IMR-90 (cell line): Measurements from ENCODE around the gene SPINT2. TPM values are rescaled to one million over a fixed set of nuclear protein-coding genes. Genes with fewer than 3 reads are reported as not detected.

ENCODE experiments used
- ATAC-seq: fragments of 200-7000 bp; cut with Tn5 transposase; 2 replicates; pipeline ENCODE4 v1.9.1; 2020; ENCODE audit warnings: low read depth, mild to moderate bottlenecking, moderate library complexity
- BruUV-seq: library from RNA; stranded (reverse); fragments of 400-500 nt; replicated peaks from 2 replicates; lab custom pipeline; 2021; lab: Mats Ljungman, UMichigan
- CTCF ChIA-PET: fragments of 300-600 bp; formaldehyde crosslinking; extraction: SDS; loops from one replicate; lab custom pipeline; 2021; ENCODE audit warnings: antibody characterized with exemption; lab: Yijun Ruan, JAX
- POLR2A ChIA-PET: fragments of 300-600 bp; sonication (Branson Sonifier 250); formaldehyde crosslinking; loops from one replicate; lab custom pipeline; 2022; ENCODE audit warnings: antibody characterized with exemption; ENCODE audit not compliant: unreplicated experiment; lab: Charles Lee
- DNase-seq: peaks from one replicate; pipeline ENCODE4 v3.0.0; 2013
- H2AFZ ChIP-seq: replicated peaks from 2 replicates; pipeline ENCODE3; 2013; ENCODE audit warnings: low read length, mild to moderate bottlenecking; ENCODE audit not compliant: poor library complexity
- H2AK5ac ChIP-seq: 2 replicates; pipeline ENCODE4 v1.6.1; 2013; ENCODE audit warnings: low read depth, low read length, inconsistent platforms
- H2AK9ac ChIP-seq: replicated peaks from 2 replicates; pipeline ENCODE3; 2013; ENCODE audit warnings: mild to moderate bottlenecking, low read depth, low read length, moderate library complexity; ENCODE audit not compliant: poor library complexity
- H2BK120ac ChIP-seq: 2 replicates; pipeline ENCODE4 v1.6.1; 2013; ENCODE audit warnings: low read depth, low read length, inconsistent platforms
- H2BK15ac ChIP-seq: 3 replicates; pipeline ENCODE4 v1.6.1; 2013; ENCODE audit warnings: low read depth, low read length, inconsistent platforms
- H2BK20ac ChIP-seq: 2 replicates; pipeline ENCODE4 v1.6.1; 2013; ENCODE audit warnings: low read depth, mild to moderate bottlenecking, inconsistent platforms, low read length, moderate library complexity
- H2BK5ac ChIP-seq: 2 replicates; pipeline ENCODE4 v1.6.1; 2013; ENCODE audit warnings: mild to moderate bottlenecking, low read depth, low read length, inconsistent platforms; ENCODE audit not compliant: poor library complexity, severe bottlenecking
- H3K14ac ChIP-seq: replicated peaks from 2 replicates; pipeline ENCODE4 v1.6.1; 2013; ENCODE audit warnings: low read depth, low read length, inconsistent platforms
- H3K18ac ChIP-seq: 2 replicates; pipeline ENCODE4 v1.6.1; 2013; ENCODE audit warnings: low read depth, low read length, control low read depth
- H3K23ac ChIP-seq: 2 replicates; pipeline ENCODE4 v1.6.1; 2013; ENCODE audit warnings: low read depth, low read length, inconsistent platforms
- H3K27ac ChIP-seq: 2 replicates; pipeline ENCODE4 v1.5.1; 2013; ENCODE audit warnings: mild to moderate bottlenecking, control low read depth, low read length; ENCODE audit not compliant: insufficient read depth
- H3K27me3 ChIP-seq: 2 replicates; pipeline ENCODE4 v1.6.1; 2013; ENCODE audit warnings: low read length; ENCODE audit not compliant: control insufficient read depth, insufficient read depth
- H3K36me3 ChIP-seq: 2 replicates; pipeline ENCODE4 v1.6.1; 2013; ENCODE audit warnings: low read length, mixed read lengths; ENCODE audit not compliant: control insufficient read depth, insufficient read depth
- H3K4ac ChIP-seq: 2 replicates; pipeline ENCODE4 v1.6.1; 2013; ENCODE audit warnings: low read depth, low read length, inconsistent platforms
- H3K4me1 ChIP-seq: 2 replicates; pipeline ENCODE4 v1.6.1; 2013; ENCODE audit warnings: low read length, mixed read lengths; ENCODE audit not compliant: control insufficient read depth, insufficient read depth
- H3K4me2 ChIP-seq: 2 replicates; pipeline ENCODE4 v1.6.1; 2013; ENCODE audit warnings: low read depth, mild to moderate bottlenecking, control low read depth, low read length, moderate library complexity
- H3K4me3 ChIP-seq: 2 replicates; pipeline ENCODE4 v1.5.1; 2013; ENCODE audit warnings: low read depth, mild to moderate bottlenecking, control low read depth, low read length, moderate library complexity; ENCODE audit not compliant: insufficient read depth
- H3K56ac ChIP-seq: 2 replicates; pipeline ENCODE4 v1.6.1; 2013; ENCODE audit warnings: low read length, inconsistent platforms; ENCODE audit not compliant: insufficient read depth; ENCODE audit errors: extremely low read depth
- H3K79me1 ChIP-seq, 2 experiments: 2 replicates each; pipeline ENCODE4 v1.6.1; 2013; ENCODE audit warnings: low read length in 2 of 2, inconsistent platforms in 1 of 2, low read depth in 1 of 2
- H3K9ac ChIP-seq: 2 replicates; pipeline ENCODE4 v1.6.1; 2013; ENCODE audit warnings: low read depth, low read length, control low read depth
- H3K9me1 ChIP-seq: 2 replicates; pipeline ENCODE4 v1.6.1; 2013; ENCODE audit warnings: low read length, inconsistent platforms; ENCODE audit not compliant: insufficient read depth
- H3K9me3 ChIP-seq: 2 replicates; pipeline ENCODE4 v1.6.1; 2013; ENCODE audit warnings: low read length; ENCODE audit not compliant: control insufficient read depth, insufficient read depth
- H4K20me1 ChIP-seq: 2 replicates; pipeline ENCODE4 v1.6.1; 2013; ENCODE audit warnings: low read length, inconsistent platforms; ENCODE audit not compliant: insufficient read depth
- H4K5ac ChIP-seq: 2 replicates; pipeline ENCODE4 v1.6.1; 2013; ENCODE audit warnings: mild to moderate bottlenecking, low read depth, low read length, control low read depth
- H4K8ac ChIP-seq, 2 experiments: 2 replicates each; pipeline ENCODE4 v1.6.1; 2013; ENCODE audit warnings: low read depth in 2 of 2, low read length in 2 of 2, control low read depth in 1 of 2, inconsistent platforms in 1 of 2
- H4K91ac ChIP-seq: 2 replicates; pipeline ENCODE4 v1.6.1; 2013; ENCODE audit warnings: low read depth, low read length, inconsistent platforms; ENCODE audit not compliant: insufficient read depth
- BHLHE40 ChIP-seq: fragments of 150-350 bp; IDR thresholded peaks from 2 replicates; pipeline ENCODE4 v1.6.1; 2016; ENCODE audit warnings: mild to moderate bottlenecking, low read depth, low read length
- CEBPB ChIP-seq: IDR thresholded peaks from 2 replicates; pipeline ENCODE4 v1.6.1; 2012; ENCODE audit warnings: low read depth, low read length, improper control_type of control experiment
- CHD1 ChIP-seq: IDR thresholded peaks from 2 replicates; pipeline ENCODE4 v1.6.1; 2012; ENCODE audit warnings: low read depth, low read length, improper control_type of control experiment
- ELK1 ChIP-seq: fragments of 150-350 bp; IDR thresholded peaks from 2 replicates; pipeline ENCODE4 v1.6.1; 2016; ENCODE audit warnings: low read depth, mild to moderate bottlenecking, low read length, moderate library complexity, borderline replicate concordance
- MAFK ChIP-seq: IDR thresholded peaks from 2 replicates; pipeline ENCODE4 v1.6.1; 2012; ENCODE audit warnings: low read depth, low read length, improper control_type of control experiment
- MAZ ChIP-seq: IDR thresholded peaks from 2 replicates; pipeline ENCODE4 v1.6.1; 2012; ENCODE audit warnings: low read depth, mild to moderate bottlenecking, low read length, improper control_type of control experiment, moderate library complexity, borderline replicate concordance
- MXI1 ChIP-seq: IDR thresholded peaks from 2 replicates; pipeline ENCODE4 v1.6.1; 2012; ENCODE audit warnings: low read depth, mild to moderate bottlenecking, low read length, moderate library complexity, borderline replicate concordance
- NFE2L2 ChIP-seq: fragments of 150-350 bp; IDR thresholded peaks from 2 replicates; pipeline ENCODE4 v1.6.1; 2016; ENCODE audit warnings: low read depth, mild to moderate bottlenecking, low read length
- POLR2A ChIP-seq: IDR thresholded peaks from 2 replicates; pipeline ENCODE4 v1.6.1; 2012; ENCODE audit warnings: mild to moderate bottlenecking, low read depth, low read length
- RAD21 ChIP-seq: IDR thresholded peaks from 2 replicates; pipeline ENCODE4 v1.6.1; 2012; ENCODE audit warnings: low read length, improper control_type of control experiment
- RFX5 ChIP-seq: IDR thresholded peaks from 2 replicates; pipeline ENCODE4 v1.8.0; 2012; ENCODE audit warnings: low read depth, mild to moderate bottlenecking, low read length, moderate library complexity
- SMC3 ChIP-seq: fragments of 150-350 bp; IDR thresholded peaks from 2 replicates; pipeline ENCODE4 v1.6.1; 2016; ENCODE audit warnings: low read depth, mild to moderate bottlenecking, antibody characterized with exemption, low read length, moderate library complexity
- USF2 ChIP-seq: fragments of 150-350 bp; IDR thresholded peaks from 2 replicates; pipeline ENCODE4 v1.6.1; 2017; ENCODE audit warnings: mild to moderate bottlenecking, antibody characterized with exemption, low read length, low read depth
- WGBS, 2 experiments: methylation state at CpG; one replicate each; pipeline versions ENCODE4 v1.1.5 to v1.1.7; 2013; ENCODE audit warnings: missing lambda C conversion rate in 2 of 2; ENCODE audit not compliant: insufficient read length in 1 of 2; ENCODE audit errors: extremely low coverage in 2 of 2; 5-methylcytosine and 5-hydroxymethylcytosine counted together
- dilution Hi-C: fragments of 300-500 bp; cut with HindIII; formaldehyde crosslinking; loops from one replicate; pipeline ENCODE4 v1.14.3; 2018; ENCODE audit warnings: low sequenced_read_pairs; ENCODE audit not compliant: unreplicated experiment
- in situ Hi-C: fragments of 300-500 bp; cut with MboI; formaldehyde crosslinking; loops from 3 replicates; pipeline ENCODE4 v1.14.3; 2019; ENCODE audit warnings: low sequenced_read_pairs, inconsistent platforms, mixed read lengths
- intact Hi-C: fragments of 100-400 bp; cut with micrococcal nuclease; formaldehyde crosslinking; loops from 2 replicates; pipeline ENCODE4 v1.10.0; 2022
- polyA plus RNA-seq, 3 experiments: library from polyadenylated mRNA; depleted of rRNA; stranded (reverse); fragments of >200 nt; gene quantifications; 2 replicates each; pipeline ENCODE4 v1.2.3, GENCODE V29; 2012; ENCODE audit warnings: low replicate concordance in 1 of 3
- total RNA-seq: library from RNA; depleted of rRNA; stranded (reverse); fragments of >200 nt; gene quantifications from 2 replicates; pipeline ENCODE4 v1.2.3, GENCODE V29; 2012

Gene SPINT2
- total and polyA plus RNA-seq, 2 of the 4 experiments (the other 2 are of a cell fraction), result 0.54 to 1.2 TPM

- no peak overlapping the region for H2BK15ac ChIP-seq
- H4K91ac ChIP-seq, result no peak overlapping the region
- TF ChIP-seq MAZ (no peak), USF2 (no peak), BHLHE40 (no peak), CEBPB (no peak), RAD21 (no peak), CHD1 (no peak), MXI1 (no peak), MAFK (no peak), SMC3 (no peak), RFX5 (no peak), ELK1 (no peak), POLR2A (no peak), NFE2L2 (no peak)
- H3K18ac ChIP-seq, result no peak overlapping the region
- no peak overlapping the region for H2AFZ ChIP-seq
- in situ Hi-C loops (no loop called here), intact Hi-C loops (no loop called here), dilution Hi-C loops (no loop called here)
- H3K4me1 ChIP-seq, result no peaks in the 10 kb centered on the region
- no peak overlapping the region for H3K4ac ChIP-seq
- H3K36me3 ChIP-seq, result peaks cover 23% of the 10 kb centered on the region
- WGBS, 2 experiments, result no CpG with 5 or more reads among the region's 3 CpGs
- no peaks in the 10 kb centered on the region for H3K9me3 ChIP-seq
- no peak overlapping the region for H2AK5ac ChIP-seq
- peaks cover 4% of the 10 kb centered on the region; the same call in 1 of the 2 replicates for H4K20me1 ChIP-seq
- no peaks in the 10 kb centered on the region for H3K9me1 ChIP-seq
- H3K9ac ChIP-seq, result no peak overlapping the region
- no peak overlapping the region for H3K27ac ChIP-seq
- POLR2A ChIA-PET, result no interaction called here
- H3K79me1 ChIP-seq, result peaks cover 7 to 41% of the 10 kb centered on the region in 2 experiments
- no peak overlapping the region for H3K14ac ChIP-seq
- DNase-seq, result no peak
- H2BK5ac ChIP-seq, result no peak overlapping the region
- H2BK120ac ChIP-seq, result no peak overlapping the region
- no peak overlapping the region for H4K5ac ChIP-seq
- no peak overlapping the region for H3K56ac ChIP-seq
- CTCF ChIA-PET, result no interaction called here
- no peak overlapping the region for H2BK20ac ChIP-seq
- H4K8ac ChIP-seq, result no peak overlapping the region
- no peak overlapping the region for H3K4me3 ChIP-seq
- H3K27me3 ChIP-seq, result no peaks in the 10 kb centered on the region
- H3K23ac ChIP-seq, result no peak overlapping the region
- no peak overlapping the region for H3K4me2 ChIP-seq
- ATAC-seq, result no peak
- BruUV-seq, result no TSS peak
- H2AK9ac ChIP-seq, result no peak overlapping the region
These were observed 45.4 kb downstream of the SPINT2 start for GRCh38 chr19:38309615-38310278.
